ENCODE measurements around the gene IGSF23. TPM values are rescaled to one million over a fixed set of nuclear protein-coding genes. Genes with fewer than 3 reads are reported as not detected.

Gene IGSF23
- total RNA-seq, 1 experiment from 2014 or later: not detected

GRCh38 chr19:44570603-44570983, 42.8 kb upstream of the IGSF23 start:
- TF ChIP-seq CTCF (conservative IDR thresholded peaks at IDR 0.05): no peak
- H3K23me2 ChIP-seq (ENCODE audit: insufficient read length, low read depth, low read length, poor library complexity, severe bottlenecking): no peaks in the 10 kb centered on the region
- H4K5ac ChIP-seq (ENCODE audit: insufficient read length, low read depth, low read length): no peak overlapping the region
- H3K14ac ChIP-seq (ENCODE audit: insufficient read depth, low read length): no peak overlapping the region
- H2BK120ac ChIP-seq (ENCODE audit: low read depth, low read length, poor library complexity, severe bottlenecking): no peak overlapping the region
- H2BK5ac ChIP-seq (ENCODE audit: insufficient read length, low read length): no peak overlapping the region
- H3K4ac ChIP-seq (ENCODE audit: low read depth, low read length): no peak overlapping the region
- Mint-ChIP-seq H3K27me3 (ENCODE audit: low read depth) (peaks cover 11% of the 10 kb centered on the region), H3K36me3 (ENCODE audit: insufficient read depth in 1 of 3, low read depth in 3 of 3) (no peaks in the 10 kb centered on the region), H3K9me3 (no peaks in the 10 kb centered on the region), H3K4me1 (peaks cover 0 to 6% of the 10 kb centered on the region in 2 experiments; a peak in 1 of 4 replicates), H3K27ac (no peak overlapping the region), H3K4me3 (no peak overlapping the region)
- no peak overlapping the region for H3T11ph ChIP-seq (ENCODE audit: low read length)
- H2BK20ac ChIP-seq (ENCODE audit: low read depth, low read length, poor library complexity, severe bottlenecking): no peak overlapping the region
- no CpG with 5 or more reads among the region's 3 CpGs for WGBS (ENCODE audit: extremely low coverage, insufficient read length, low lambda C conversion rate)
- no peak for DNase-seq
- no peak overlapping the region for H2AFZ ChIP-seq (ENCODE audit: low read length)
- no peaks in the 10 kb centered on the region for H3K79me1 ChIP-seq (ENCODE audit: insufficient read depth, low read depth, low read length, poor library complexity, severe bottlenecking)
- H3K4me1 ChIP-seq (ENCODE audit: insufficient read depth, low read length): no peaks in the 10 kb centered on the region
- H3K23ac ChIP-seq (ENCODE audit: insufficient read length, low read depth, low read length): no peak overlapping the region
- H2BK12ac ChIP-seq (ENCODE audit: insufficient read length, low read depth, low read length): no peak overlapping the region
- H2BK15ac ChIP-seq (ENCODE audit: low read depth, low read length): no peak overlapping the region
- no peak overlapping the region for H4K8ac ChIP-seq (replicated peaks; ENCODE audit: insufficient read length, low read depth, low read length)
- no peak overlapping the region for H3K56ac ChIP-seq (ENCODE audit: insufficient read length, low read depth, low read length)
- H3K27ac ChIP-seq (ENCODE audit: insufficient read length, low read depth, low read length): no peak overlapping the region
- no peaks in the 10 kb centered on the region for H4K20me1 ChIP-seq (ENCODE audit: control insufficient read depth, insufficient read depth, insufficient read length)
- H4K91ac ChIP-seq (ENCODE audit: insufficient read length, low read depth, low read length): no peak overlapping the region
- no peaks in the 10 kb centered on the region for H3K27me3 ChIP-seq (ENCODE audit: insufficient read depth, low read length)
- no peak overlapping the region for H3K18ac ChIP-seq (ENCODE audit: insufficient read length, low read depth, low read length)
- no peak overlapping the region for H3K4me2 ChIP-seq (ENCODE audit: insufficient read depth, insufficient read length, low read length)
- H3K9me3 ChIP-seq (ENCODE audit: control insufficient read depth, low read depth, low read length): no peaks in the 10 kb centered on the region
- H3K9ac ChIP-seq (ENCODE audit: extremely low read depth, insufficient read length, low read length): no peak overlapping the region
- no peaks in the 10 kb centered on the region for H3K79me2 ChIP-seq (ENCODE audit: insufficient read depth, low read length)
- H2AK5ac ChIP-seq (ENCODE audit: insufficient read length, low read length): no peak overlapping the region

Measured in H9 (cell line).